GF-D8 (cell line): ENCODE measurements around the gene CBL.

Experiments
- DNase-seq: peaks from one replicate; lab custom pipeline; 2025; lab: John Stamatoyannopoulos, UW

CBL gene

GRCh38 chr11:119210050-119210449 lies 3.9 kb downstream of the CBL start:
- no peak for DNase-seq

GRCh38 chr11:119218141-119218878 lies 12.2 kb downstream of the CBL start:
- DNase-seq: no peak

DNA sequence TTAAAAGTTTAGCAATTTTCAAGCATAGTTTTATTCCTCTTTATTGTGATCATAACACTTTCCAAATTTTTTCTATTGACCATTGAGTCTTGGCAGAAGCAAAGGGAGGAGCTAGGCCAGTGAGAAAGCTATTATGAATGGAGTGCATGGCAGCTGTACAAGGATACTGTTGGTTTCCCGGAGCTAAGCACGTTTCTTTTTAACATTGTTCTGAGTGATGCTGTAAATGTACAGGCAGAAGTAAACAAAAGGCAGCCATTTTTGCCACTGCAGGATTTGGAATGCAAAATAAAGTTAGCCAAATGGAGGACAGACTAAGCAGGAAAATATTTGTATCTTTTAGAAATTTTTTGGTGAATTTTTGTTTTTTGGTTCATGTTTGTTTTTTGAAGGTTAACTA lies 16.2 kb downstream of the CBL start:
- DNase-seq: no peak

DNA sequence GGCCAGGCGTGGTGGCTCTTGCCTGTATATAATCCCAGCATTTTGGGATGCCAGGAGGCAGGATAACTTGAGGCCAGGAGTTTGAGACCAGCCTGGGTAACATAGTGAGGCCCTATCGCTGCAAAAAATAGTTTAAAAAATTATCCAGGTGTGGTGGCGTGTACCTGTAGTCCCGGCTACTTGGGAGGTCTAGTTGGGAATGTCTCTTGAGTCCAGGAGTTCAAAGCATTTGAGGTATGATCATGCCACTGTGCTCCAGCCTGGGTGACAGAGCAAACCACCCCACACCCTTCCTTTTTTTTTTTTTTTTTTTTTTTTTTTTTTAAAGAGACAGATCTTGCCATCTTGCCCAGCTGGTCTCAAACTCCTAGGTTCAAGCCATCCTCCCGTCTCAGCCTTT lies 16.8 kb downstream of the CBL start:
- DNase-seq: no peak

DNA sequence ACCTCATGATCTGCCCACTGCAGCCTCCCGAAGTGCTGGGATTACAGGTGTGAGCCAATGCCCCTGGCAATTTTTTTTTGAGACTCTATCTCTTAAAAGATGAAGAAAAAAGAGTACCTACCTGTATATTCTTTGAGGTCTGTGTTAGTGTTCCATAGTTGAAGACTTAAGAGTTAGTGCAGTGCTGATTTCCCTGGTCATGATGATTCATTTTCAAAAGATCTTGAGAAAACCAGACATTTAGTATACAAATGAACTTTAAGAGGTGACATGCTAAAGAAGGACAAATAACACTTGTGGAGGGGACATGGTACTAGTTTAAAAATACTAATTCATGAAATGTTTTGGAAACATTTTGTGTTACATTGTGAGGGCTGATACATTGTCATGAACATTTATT lies 17.7 kb downstream of the CBL start:
- no peak for DNase-seq

DNA sequence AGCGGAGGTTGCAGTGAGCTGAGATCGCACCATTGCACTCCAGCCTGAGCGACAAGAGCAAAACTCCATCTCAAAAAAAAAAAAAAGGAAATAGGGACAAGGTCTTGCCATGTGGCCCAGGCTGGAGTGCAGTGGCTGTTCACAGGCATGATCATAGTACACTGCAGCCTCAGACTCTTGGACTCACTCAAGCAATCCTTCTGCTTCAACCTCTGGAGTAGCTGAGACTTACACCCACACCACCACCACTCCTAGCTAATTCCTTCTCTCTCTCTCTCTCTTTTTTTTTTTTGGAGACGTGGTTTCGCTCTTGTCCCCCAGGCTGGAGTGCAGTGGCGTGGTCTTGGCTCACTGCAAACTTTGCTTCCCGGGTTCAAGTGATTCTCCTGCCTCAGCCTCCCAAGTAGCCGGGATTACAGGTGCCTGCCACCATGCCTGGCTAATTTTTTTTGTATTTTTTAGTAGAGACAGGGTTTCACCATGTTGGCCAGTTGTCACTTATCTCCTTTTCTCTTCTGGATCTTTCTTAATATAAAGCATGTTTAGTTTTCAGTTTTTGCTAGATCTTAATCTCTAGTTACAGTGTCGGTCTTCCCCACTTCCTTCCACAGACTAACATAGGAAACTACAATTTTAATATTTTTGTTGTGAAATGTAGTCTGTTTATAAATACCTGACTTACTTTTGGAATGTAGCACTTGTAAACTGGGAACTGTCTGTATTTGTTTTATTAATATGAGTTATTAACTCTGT lies 22.6 kb downstream of the CBL start:
- peak; percentile 79 for DNase-seq

- no peak for DNase-seq
Measured at GRCh38 chr11:119229288-119229672, 23.1 kb downstream of the CBL start.

DNA sequence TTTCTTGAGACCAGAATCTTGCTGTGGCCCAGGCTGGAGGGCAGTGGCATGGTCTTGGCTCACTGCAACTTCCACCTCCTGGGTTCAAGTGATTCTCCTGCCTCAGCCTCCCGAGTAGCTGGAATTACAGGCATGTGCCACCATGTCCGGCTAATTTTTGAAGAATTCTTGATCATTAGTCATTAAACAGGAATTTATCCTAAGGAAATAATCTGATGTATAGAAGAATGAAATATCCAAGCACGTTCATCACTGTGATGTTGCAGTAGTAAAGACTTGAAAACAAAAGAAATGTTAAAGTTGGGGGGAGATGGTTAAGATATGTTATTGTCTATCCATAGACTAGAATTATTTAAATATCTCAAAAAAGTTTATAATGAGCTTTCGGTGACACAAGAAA lies 23.6 kb downstream of the CBL start:
- DNase-seq: no peak

DNA sequence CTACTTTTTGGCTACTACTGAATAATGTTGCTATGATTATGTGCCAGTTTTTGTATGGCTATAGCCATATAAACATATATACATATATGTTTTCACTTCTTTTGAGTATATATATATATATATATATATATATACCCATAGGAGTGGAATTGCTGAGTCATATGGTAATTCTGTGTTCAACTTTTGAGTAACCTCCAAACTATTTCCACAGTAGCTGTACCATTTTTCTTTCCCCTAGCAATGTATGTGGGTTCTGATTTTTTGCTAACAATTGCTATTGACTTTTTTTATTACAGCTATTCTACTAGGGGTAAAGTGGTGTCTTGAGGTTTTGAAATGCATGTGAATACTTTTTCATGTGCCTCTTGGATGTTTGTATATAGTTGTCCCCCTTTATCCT lies 30.4 kb downstream of the CBL start:
- no peak for DNase-seq

DNA sequence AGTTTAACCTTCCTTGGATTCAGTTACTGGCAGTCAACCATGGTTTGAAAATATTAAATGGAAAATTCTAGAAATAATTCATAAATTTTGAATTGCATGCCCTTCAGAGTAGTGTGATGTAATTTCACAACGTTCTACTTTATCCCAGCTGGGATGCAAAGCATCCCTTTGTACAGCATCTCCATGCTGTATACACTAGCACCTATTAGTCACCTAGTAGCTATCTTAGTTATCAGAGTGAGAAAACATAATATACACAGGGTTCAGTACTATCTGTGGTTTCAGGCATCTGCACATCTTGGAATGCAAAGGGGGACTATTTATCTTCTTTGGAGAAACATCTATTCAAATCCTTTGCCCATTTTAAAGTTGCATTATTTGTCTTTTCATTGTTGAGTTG lies 30.8 kb downstream of the CBL start:
- DNase-seq: no peak

DNA sequence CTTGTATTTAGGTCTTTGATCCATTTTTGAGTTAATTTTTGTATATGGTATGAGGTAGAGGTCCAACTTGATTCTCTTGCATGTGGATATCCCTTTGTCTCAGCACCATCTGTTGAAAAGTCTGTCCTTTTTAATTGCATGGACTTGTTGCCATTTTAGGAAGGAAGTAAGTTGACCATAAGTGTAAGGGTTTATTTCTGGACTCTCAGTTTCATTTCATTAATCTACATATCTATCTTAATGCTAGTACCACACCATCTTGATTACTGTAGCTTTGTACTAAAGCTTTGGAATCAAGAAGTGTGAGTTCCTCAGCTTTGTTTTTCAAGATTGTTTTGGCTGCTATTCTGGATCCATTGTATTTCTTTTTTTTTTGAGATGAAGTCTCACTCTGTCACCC lies 31.4 kb downstream of the CBL start:
- no peak for DNase-seq

DNA sequence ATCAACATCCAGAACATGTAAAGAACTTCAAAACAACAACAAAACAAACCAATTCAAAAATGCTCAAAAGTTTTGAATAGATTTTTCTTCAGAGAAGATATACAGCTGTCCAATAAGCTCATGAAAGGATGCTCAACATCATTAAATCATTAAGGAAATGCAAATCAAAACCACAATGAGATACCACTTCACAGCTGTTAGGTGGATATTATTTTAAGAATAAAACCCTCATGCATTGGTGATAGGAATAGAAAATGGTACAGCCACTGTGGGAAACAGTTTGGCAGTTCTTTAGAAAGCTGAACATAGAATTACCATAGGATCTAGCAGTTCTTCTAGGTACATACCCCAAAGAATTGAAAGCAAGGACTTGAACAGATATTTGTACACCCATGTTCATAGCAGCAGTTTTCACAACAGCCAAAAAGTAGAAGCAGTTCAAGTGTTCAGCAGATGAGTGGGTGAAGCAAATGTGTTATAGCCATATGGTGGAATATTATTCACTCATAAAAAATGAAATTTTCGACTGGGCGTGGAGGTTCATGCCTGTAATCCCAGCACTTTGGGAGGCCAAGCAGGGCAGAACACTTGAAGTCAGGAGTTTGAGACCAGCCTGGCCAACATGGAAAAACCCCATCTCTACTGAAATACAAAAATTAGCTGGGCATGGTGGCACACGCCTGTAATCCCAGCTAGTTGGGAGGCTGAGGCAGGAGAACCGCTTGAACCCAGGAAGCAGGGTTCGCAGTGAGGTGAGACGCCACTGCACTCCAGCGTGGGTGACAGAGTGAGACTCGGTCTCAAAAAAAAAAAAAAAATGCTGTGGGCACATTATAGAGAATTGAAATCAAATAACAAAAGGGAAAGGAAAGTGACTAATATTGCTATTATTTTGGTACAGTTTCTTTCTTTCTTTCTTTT lies 42.9 kb downstream of the CBL start:
- DNase-seq: no peak

DNA sequence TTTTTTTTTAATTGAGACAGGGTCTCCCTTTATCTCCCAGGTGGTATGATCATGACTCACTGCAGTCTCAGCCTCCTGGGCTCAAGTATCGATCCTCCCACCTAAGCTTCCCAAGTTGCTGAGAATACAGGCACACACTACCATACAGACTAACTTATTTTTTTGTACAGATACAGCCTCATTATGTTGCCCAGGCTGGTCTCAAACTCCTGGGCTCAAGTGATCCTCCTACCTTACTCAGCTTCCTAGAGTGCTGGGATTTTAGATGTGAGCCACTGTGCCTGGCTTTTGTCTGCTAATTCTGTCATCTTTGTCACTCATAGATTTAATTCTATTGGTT lies 43.5 kb downstream of the CBL start:
- no peak for DNase-seq

DNA sequence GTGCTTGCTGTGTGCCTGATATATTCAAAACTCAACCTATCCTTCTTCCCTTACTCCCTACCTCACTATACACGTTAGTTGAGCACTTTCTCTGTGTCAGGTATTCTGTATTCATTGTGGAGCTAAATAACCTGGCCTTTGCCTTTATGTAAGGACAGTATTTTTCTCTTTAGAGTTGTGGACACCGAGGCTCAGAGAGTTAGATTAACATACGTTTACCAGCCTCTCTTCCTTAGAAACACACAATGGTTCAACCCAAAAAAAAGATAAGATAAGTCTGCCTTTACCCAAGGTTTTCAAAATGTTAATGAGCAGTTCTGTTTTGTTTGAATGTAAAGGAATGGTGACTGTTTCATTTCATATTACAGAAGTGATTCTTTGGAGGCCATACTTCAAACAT lies 45.0 kb downstream of the CBL start:
- DNase-seq: no peak

DNA sequence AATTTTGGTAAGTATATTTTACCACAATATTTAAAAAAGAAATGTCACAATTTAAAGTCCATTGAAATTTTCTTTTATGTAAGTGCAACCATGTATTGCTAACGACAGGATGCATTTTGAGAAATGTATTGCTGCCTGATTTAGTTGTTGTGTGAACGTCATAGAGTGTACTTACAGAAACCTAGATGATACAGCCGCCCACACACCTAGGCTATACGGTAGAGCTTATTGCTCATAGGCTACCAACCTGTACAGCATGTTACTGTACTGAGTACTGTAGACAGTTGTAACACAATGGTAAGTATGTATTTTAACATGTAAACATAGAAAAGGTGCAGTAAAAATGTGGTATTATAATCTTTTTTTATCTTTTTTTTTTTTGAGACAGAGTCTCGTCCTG lies 48.1 kb downstream of the CBL start:
- no peak for DNase-seq

DNA sequence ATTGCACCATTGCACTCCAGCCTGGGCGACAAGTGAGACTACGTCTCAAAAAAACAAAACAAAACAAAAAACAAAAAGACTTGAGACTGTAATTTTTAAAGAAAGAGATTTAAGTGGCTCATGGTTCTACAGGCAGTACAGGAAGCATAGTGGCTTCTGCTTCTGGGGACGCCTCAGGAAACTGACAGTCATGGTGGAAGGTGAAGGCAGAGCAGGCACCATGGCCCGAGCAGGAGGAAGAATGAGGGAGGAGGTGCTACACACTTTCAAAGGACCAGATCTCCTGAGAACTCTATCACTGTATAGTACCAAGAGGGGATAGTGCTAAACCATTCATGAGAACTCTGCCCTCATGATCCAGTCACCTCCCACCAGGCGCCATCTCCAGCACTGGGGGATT lies 52.0 kb downstream of the CBL start:
- no peak for DNase-seq

DNA sequence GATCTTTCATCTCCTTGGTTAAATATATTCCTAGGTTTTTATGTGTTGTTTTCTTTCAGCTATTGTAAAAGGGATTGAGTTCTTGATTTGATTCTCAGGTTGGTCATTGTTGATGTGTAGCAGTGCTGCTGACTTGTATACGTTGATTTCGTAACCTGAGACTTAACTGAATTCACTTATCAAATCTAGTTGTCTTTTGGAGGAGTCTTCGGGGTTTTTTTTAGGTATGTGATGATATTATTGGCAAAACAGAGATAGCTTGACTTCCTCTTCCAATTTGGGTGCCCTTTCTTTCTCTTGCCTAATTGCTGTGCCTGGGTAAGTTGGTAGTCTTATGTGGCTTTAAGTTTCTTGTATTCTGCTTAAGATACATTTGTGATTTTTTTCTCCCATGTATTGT lies 52.8 kb downstream of the CBL start:
- DNase-seq: peak; percentile 41

DNA sequence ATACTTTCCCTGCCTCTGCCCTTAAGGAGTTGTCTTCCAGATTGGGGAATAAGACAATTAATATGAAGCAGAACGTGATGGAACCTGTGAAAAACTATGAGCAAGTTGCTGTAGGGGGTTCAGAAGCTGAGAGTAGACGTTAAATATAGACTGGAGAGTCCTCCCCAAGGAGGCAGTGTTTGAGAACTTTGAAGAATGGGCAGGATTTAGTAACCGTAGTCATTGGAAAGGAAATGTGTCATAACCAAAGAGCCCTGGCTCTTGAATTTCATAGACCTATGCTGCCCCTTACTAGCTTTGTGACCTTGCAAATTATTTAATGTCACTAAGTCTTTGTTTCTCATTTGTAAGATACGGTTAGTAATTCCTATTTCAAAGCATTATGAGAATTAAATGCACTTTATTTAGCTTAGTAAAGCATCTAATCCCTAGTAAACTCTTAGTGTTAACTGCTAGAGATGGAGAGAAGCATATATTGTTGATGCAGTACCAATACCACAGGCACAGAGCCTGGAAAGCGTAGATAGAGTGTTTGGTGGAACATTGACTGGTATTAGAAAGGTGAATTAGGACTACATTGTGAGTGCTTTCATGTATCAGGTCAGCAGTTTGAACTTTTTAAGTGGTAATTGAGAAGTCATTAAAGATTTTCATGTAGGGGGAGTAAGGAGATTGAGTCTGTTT lies 56.7 kb downstream of the CBL start:
- DNase-seq: no peak

- DNase-seq: no peak
Measured at GRCh38 chr11:119263352-119263940, 57.3 kb downstream of the CBL start.

GRCh38 chr11:119266063-119266462 lies 59.9 kb downstream of the CBL start:
- no peak for DNase-seq

- DNase-seq: no peak
Measured at GRCh38 chr11:119266517-119267255, 60.5 kb downstream of the CBL start.
